KG1 (cell line): ENCODE measurements around the gene ACTN4.
"Not testable (repeated sequence)": the region's sequence is repeated elsewhere in the genome, so short reads cannot be mapped to it uniquely, and the experiment has no call there.

Experiments
- DNase-seq: peaks from one replicate; lab custom pipeline; 2025; lab: John Stamatoyannopoulos, UW

The ACTN4 gene

DNA sequence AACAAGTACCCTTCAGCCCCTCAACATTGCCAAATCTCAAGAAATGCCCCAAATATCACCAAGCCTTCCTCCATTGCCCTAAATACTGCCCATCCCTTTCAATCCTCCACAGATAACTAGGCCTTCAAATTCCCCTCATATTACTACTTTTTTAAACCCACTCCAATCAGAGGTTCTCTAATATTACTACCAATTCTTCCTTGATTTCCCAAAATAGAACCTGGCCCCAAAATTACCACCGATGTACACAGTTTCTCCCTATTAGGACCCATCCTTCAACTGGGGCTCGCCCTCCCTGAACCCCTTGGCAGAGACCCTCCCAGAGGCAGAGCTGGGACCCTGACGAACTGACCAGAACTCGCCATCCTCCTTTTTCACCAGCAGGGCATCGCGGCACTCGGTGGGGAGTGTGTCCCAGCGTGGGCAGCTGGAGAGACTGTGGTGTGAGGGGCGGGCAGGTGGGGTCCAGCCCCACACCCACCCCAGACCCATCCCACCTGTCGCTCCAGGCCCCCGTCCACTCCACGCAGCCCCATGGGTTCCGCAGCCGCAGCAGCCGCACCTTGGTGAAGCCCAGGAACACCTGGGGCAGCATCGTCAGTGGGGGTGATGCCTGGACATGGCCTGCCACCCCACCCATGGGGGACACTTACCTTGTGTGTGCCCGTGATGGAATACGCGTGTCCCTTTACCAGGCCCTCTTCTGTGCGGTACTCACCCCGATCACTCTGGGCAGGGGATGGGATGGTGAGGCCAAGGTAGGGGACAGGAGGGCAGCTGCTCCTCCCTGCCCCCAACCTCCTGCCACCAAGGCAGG lies 90.7 kb downstream of the ACTN4 start:
- no peak for DNase-seq

DNA sequence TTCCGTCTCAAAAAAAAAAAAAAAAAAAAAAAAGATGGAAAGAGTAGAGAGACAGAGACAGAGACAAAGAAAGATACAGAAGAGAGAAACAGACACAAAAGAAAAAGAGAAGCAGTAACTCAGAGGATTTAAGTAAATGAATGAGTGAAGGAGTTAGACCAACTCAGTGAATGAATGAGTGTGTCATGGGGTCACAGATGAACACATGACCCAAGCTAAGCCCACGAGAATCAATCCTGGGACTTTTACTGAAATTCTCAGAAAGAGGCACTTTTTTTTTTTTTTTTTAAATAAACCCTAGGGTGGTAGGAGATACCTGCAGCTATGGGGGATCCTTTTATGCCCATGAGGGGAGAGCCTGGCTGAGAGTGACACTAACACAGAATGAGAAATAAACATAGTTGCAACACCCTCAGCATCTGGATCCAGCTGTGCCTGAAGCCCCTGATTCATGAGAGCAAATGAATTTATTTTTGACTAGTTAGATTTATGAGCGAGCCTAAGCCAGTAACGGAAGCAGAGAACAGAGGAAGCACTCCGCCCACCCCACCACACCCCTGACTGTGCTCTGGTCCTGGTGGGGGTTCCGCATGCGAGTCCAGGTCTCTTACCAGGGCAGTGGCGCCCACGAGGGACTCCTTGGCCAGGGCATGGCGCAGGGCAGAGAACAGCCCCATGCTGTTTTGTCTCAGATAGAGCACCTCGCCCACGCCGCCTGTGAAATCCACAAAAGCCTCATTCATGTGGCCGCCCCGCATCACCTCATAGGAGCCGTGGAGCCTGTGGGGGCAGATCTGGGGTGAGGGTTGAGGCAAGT lies 92.2 kb downstream of the ACTN4 start:
- DNase-seq, result no peak

DNA sequence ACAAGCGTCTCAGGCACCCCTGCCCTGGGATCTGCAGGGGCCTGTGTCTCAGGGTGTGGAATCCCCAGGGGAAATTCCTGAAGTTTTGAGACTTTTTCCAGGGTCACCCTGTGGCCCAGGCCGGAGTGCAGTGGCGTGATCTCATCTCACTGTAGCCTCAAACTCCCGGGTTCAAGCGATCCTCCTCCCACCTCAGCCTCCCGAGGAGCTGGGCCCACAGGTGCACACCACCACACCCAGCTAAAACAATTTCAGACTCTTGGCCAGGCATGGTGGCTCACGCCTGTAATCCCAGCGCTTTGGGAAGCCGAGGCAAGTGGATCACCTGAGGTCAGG lies 92.8 kb downstream of the ACTN4 start:
- no peak for DNase-seq

DNA sequence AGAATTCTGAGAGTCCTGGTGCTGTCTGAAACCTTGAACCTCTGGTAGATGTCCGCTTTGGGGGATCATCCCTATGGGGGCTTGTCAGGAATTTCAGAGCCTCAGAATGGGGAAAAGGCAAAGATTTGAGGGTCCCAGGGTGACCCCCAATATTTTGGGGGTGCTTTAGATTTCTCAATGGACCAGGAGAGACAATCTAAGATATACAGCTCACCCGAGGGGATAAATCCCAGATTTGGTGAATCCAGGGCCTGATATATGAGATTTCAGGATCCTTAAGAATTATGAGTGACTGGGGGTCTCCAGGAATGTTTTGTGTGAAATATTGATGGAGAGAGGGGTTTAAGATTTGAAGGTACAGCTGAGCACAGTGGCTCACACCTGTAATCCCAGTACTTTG lies 93.5 kb downstream of the ACTN4 start:
- DNase-seq, result no peak

DNA sequence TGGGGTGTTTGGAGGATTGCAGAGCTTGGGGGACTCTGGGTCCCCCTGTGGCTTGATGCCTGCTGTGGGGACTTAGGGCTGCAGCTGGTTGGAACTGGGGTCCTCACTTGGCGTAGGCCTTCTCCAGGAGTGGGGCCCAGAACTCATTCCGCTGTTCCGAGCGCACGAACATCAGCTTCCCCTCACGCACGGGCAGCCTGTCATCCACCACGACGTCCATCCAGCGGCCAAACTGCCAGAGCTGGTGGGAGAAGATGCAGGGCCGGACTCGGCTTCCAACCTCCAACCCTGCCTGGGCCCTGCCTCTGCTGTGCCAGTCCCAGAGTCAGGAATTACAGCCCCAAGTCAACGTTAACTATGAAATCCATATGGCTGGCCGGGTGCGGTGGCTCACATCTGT lies 94.2 kb downstream of the ACTN4 start:
- DNase-seq, result no peak

DNA sequence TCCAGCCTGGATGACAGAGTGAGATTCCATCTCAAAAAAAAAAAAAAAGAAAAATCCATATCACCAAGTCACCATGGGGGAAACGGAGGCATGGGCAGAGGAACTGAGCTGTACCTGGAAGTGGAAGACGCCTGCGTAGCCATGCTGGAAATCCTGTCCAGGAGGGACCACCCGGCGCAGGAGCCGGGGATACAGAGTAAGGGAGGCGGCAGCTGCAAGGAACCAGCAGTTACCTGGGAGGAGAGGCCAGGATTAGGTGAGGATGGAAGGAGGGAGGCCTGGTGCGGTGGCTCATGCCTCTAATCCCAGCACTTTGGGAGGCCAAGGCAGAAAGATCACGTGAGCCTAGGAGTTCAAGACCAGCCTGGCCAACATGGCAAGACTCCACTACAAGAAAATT lies 94.8 kb downstream of the ACTN4 start:
- no peak for DNase-seq

DNA sequence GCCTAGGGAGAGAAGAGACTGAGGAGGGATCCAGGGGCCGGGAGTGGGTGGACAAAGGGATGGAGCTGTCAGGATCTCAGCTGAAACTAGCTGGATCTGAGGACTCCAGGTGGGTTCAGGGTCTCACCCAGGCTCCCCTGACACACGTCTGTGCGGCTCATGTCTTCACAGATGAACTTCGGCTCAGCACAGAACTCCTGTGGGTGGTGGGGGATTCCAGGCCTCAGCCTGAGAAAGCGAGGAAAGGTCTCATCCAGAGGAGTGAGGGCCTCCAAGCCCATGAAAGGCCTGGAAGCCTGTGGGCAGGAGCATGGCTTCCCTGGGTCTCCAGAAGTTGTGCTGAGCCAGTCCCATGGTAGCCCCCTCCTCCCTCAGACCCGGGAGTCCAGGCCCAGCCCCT lies 95.5 kb downstream of the ACTN4 start:
- DNase-seq, result no peak

DNA sequence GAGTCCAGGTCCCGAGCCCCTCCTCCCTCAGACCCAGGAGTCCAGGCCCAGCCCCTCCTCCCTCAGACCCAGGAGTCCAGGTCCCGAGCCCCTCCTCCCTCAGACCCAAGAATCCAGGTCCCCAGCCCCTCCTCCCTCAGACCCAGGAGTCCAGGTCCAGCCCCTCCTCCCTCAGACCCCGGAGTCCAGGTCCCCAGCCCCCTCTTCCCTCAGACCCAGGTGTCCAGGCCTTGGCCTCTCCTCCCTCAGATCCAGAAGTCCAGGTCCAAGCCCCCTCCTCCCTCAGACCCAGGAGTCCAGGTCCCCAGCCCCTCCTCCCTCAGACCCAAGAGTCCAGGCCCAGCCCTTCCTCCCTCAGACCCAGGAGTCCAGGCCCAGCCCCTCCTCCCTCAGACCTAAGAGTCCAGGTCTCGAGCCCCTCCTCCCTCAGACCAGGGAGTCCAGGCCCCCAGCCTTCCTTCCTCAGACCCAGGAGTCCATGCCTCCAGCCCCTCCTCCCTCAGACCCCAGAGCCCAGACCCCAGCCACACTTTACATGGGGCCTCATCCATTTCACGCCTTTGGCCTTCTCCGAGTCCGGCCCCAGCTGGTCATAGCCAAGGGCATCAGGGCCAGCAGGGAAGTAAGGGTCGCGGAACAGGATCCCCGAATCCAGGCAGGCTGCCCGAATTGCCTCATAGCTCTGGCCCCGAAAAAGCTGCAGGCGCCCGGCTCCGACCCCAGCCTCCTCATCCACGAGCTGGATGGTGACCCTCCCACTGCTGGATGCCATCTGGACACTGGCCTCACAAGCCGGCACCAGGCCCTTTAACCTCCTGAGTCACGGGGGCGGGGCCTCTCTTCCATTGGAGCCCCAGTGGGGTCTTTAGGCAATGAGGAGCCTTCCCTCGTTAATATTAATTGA lies 96.2 kb downstream of the ACTN4 start:
- DNase-seq, result no peak

DNA sequence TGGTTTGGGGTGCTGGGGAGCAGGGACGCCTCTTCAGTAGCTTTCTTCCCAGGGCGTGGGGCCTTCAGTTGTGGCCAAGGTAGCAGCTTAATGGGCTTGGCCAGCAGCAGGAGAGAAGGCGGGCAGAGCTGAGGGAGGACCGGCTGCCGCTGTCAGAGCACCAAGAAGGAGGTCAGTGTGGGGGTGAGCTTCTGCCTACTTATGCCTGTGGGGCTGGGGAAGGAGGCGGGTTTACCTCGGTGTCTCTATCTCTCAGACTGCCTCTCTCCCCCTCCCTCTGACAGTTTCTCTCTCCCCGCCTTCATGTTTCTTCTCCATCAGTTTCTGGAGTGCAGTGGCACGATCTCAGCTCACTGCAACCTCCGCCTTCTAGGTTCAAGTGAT lies 96.8 kb downstream of the ACTN4 start, which contains the start of gene CAPN12:
Gene CAPN12 (minus strand): TSS at position 177 of the 384 bp plus-strand sequence. CDS start 309 bp downstream, outside the sequence.
- DNase-seq, result no peak

DNA sequence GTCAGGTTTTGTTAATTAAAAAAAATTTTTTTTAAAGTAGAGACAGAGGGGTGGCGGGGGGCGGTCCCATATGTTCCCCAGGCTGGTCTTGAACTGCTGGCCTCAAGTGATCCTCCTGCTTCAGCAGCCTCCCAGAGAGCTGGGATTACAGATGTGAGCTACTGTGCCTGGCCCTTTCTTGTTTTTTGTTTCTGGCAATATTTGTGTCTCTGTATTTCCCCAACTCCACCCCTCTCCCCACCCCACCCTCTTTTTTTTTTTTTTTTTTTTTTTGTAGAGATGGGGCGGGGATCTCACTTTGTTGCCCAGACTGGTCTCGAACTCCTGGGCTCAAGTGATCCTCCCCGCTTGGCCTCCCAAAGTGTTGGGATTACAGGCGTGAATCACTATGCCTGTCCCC lies 97.4 kb downstream of the ACTN4 start:
- no peak for DNase-seq

DNA sequence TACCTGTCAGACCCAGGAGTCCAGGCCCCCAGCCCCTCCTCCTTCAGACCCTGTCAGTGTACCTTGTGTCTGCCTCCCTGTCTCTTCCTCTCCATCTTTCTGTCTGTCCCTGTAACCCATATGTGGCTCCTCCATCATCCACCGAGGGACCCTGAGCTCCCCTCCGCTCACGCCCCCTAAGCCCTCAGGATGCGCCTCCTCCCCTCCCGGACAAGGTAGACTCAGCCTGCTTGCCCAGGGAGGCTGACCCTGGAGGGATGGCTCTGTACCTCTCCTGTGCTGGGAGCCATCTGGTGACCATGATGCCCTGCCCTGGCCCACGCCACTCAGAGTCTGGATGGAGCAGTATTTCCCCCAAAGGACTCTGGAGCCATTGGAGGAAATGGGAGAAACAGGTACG lies 97.9 kb downstream of the ACTN4 start:
- no peak for DNase-seq

DNA sequence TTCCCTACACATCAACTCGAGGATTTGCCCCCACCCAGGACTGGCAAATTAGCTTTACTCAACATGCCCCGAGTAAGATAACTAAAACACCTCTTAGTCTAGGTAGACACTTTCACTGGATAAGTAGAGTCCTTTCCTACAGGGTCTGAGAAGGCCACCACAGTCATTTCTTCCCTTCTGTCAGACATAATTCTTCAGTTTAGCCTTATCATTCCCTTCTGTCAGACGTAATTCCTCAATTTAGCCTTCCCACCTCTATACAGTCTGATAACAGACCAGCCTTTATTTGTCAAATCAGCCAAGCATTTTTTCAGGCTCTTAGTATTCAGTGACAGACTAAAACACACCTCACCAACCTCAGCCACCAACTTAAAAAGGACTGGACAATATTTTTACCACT lies 106.3 kb downstream of the ACTN4 start:
- DNase-seq, result not testable (repeated sequence)

DNA sequence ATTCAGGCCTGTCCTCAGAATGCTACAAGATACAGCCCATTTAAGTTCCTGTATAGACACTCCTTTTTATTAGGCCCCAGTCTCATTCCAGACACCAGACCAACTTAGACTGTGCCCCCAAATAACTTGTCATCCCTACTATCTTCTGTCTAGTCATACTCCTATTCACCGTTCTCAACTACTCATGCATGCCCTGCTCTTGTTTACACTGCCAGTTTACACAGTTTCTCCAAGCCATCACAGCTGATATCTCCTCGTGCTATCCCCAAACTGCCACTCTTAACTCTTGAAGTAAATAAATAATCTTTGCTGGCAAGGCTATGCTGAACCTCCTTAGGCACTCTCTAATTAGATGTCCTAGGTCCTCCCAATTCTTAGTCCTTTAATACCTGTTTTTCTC lies 106.7 kb downstream of the ACTN4 start:
- not testable (repeated sequence) for DNase-seq

DNA sequence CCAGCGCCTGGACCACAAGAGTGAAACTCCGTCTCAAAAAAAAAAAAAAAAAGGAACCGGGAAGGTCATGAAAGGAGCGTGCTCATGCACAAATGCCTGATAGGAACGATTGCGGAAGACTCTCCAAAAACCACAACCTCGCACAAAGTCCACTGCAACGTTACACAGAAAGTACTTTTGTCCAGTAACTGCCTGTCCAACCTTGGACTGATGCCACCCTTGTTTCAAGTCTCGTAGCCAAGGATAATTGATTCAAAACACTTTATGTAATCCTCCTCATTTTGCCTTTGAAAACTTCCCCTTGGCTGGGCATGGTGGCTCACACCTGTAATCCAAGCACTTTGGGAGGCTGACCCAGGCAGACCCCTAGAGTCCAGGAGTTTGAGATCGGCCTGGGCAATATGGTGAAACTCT lies 112.1 kb downstream of the ACTN4 start:
- no peak for DNase-seq

DNA sequence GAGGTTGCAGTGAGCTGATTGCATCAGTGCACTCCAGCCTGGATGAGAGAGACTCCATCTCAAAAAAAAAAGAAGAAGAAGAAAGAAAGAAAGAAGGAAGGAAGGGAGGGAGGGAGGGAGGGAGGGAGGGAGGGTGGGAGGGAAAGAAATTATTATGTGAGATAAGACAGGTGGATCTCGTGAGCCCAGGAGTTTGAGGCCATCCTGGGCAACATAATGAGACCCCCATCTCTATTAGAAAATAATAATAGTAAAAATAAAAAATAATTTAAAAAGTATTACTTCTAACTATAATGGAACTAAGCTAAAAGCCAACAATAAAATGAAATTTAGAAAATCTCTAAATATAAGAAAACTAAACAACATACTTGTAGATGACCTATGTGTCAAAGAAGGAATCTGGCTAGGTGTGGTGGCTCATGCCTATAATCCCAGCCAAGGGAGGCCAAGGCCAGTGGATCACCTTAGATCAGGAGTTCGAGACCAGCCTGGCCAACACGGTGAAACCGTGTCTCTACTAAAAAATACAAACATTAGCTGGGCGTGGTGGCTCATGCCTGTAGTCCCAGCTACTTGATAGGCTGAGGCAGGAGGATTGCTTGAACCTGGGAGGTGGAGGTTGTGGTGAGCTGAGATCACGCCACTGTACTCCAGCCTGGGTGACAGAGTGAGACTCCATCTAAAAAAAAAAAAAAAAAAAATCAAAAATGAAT lies 113.5 kb downstream of the ACTN4 start:
- not testable (repeated sequence) for DNase-seq

DNA sequence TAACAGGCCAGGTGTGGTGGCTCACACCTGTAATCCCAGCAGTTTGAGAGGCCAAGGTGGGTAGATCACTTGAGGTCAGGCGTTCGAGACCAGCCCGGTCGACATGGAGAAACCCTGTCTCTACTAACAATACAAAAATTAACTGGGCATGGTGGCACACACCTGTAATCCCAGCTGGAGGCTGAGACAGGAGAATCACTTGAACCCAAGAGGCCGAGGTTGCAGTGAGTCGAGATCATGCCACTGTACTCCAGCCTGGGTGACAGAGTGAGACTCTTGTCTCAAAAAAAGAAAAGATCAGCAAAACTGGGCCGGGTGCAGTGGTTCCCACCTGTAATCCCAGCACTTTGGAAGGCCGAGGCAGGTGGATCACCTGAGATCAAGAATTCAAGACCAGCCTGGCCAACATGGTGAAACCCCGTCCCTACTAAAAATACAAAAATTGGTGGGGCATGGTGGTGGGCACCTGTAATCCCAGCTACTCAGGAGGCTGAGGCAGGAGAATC lies 114.5 kb downstream of the ACTN4 start:
- DNase-seq, result not testable (repeated sequence)

DNA sequence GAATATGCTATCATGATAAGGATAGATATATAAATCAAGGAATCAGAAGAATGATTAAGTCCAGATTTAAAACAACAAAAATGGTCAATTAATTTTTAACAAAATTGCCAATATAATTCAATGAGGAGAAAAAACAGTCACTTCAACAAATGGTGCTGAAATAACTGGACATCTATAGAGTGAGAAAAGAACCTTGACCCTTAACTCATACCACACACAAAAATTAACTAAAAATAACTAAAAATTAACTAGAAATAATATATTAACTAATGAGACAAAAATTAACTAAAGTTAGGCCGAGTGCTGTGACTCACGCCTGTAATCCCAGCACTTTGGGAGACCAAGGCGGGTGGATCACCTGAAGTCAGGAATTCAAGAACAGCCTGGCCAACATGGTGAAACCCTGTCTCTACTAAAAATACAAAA lies 116.4 kb downstream of the ACTN4 start:
- no peak for DNase-seq

DNA sequence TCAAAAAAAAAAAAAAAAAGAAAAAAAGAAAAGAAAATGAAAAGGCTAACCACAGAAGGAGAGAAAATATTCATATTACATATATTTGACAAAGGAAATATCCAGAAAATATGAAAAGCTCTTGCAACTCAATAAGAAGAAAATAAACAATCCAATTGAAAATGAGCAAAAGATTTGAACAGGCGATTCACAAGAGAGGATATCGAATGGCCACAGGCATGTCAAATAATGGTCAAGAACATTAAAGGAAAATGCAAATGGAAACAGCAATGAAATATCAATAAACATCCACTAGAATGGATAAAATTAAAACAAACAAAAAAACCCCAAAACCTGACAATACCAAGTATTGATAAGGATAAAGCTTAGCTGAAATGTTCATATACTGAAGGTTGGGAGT lies 117.8 kb downstream of the ACTN4 start:
- DNase-seq, result no peak

DNA sequence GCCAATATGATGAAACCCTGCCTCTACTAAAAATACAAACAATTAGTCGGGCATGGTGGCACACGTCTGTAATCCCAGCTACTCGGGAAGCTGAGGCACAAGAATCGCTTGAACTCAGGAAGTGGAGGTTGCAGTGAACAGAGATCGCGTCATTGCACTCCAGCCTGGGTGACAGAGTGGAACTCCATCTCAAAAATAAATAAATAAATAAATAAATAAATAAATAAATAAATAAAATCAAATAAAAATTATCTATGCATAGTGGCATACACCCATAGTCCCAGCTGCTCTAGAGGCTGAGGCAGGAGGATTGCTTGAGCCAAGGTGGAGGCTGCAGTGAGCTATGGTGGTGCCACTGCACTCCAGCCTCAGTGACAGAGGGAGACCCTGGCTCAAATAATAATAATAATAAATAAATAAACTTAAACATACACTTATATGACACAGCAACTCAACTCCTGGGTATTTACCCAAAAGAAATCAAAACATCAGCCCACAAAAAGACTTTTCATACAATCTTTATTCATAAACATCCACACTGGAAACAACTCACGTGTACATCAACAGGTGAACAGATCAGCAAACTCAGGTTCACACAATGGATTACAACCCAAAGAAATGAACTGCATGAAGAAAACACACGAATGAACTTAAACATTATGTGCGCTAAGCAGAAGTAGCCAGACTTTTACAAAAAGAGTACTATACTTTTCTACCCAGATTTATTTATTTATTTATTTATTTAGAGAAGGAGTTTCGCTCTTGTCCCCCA lies 119.0 kb downstream of the ACTN4 start:
- DNase-seq, result no peak

DNA sequence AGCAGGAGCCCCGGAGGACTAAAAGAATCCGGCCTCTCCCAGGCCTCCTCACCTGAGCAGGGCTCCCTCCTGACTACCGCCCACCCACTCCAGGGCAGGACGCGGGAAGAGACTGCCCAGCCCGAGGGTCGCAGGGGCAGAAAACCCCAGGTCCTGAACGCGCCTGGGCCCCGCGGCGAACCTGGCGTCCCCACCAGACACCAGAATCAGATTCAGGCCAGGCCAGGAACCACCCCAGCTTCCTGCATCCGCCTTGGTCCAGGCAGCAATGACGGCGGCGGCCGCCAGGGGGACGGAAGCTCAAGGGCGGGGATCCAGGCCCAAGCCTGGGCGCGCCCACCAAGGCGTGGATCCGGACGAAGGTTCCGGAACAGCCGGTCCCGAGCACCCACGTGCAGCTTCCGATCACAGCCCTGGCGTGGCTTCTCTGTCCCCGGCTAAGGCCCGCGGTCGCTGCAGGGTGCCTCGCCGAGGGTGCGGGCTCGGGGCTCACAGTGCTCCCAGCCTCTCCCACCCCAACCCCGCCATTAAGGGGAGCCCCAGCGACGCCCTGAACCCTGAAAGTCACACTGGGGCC lies 122.3 kb downstream of the ACTN4 start:
- no peak for DNase-seq
